Esophagus squamous epithelium (tissue), 5 donors: ENCODE results near the gene NPSR1. TPM values are rescaled to one million over a fixed set of nuclear protein-coding genes. Genes with fewer than 3 reads are reported as not detected.
"Not testable (repeated sequence)": the region's sequence is repeated elsewhere in the genome, so short reads cannot be mapped to it uniquely, and the experiment has no call there.

Experiments used
- DNase-seq: peaks from one replicate; lab custom pipeline; 2025; lab: John Stamatoyannopoulos, UW
- H3K27ac ChIP-seq, 4 donors: fragments of 200-600 bp; sonication (generic); one replicate each; pipeline ENCODE4 v1.5.1; 2016 to 2019; ENCODE audit warnings: mild to moderate bottlenecking in 1 of 4
- H3K27me3 ChIP-seq, 4 donors: fragments of 200-600 bp; sonication (generic); 1 replicate in 3 of 4; 2 replicates in 1 of 4; pipeline versions ENCODE4 v1.5.1 to v1.6.0; 2017 to 2021; ENCODE audit warnings: antibody characterized with exemption in 1 of 4
- H3K36me3 ChIP-seq, 3 donors: fragments of 200-600 bp; sonication (generic); one replicate each; pipeline ENCODE4 v1.5.1; 2016 to 2019
- H3K4me1 ChIP-seq, 3 donors: fragments of 200-600 bp; sonication (generic); one replicate each; pipeline ENCODE4 v1.5.1; 2017 to 2019
- H3K4me3 ChIP-seq, 4 donors: fragments of 200-600 bp; sonication (generic); 1 replicate in 3 of 4; 2 replicates in 1 of 4; pipeline ENCODE4 v1.5.1; 2016 to 2019; ENCODE audit warnings: mild to moderate bottlenecking in 2 of 4, moderate library complexity in 1 of 4
- H3K9me3 ChIP-seq, 3 donors: fragments of 200-600 bp; sonication (generic); one replicate each; pipeline ENCODE4 v1.5.1; 2016 to 2019
- CTCF ChIP-seq, 6 experiments: fragments of 450-650 bp in 4 of 6; fragments of 200-600 bp in 2 of 6; sonication (generic) in 2 of 6; IDR thresholded peaks; one replicate each; pipeline ENCODE4 v1.5.1; 2016 to 2019; ENCODE audit warnings: antibody characterized with exemption in 6 of 6, mild to moderate bottlenecking in 4 of 6, moderate library complexity in 4 of 6
- POLR2A ChIP-seq, 4 donors: fragments of 450-650 bp; IDR thresholded peaks; one replicate each; pipeline ENCODE4 v1.6.1; 2017; ENCODE audit warnings: antibody characterized with exemption in 4 of 4, mild to moderate bottlenecking in 4 of 4, moderate library complexity in 3 of 4
- WGBS, 2 donors: methylation state at CpG; one replicate each; pipeline ENCODE4 v1.1.5; 2018; 5-methylcytosine and 5-hydroxymethylcytosine counted together
- intact Hi-C: fragments of 100-400 bp; cut with DNase I; formaldehyde crosslinking; loops from one replicate; pipeline ENCODE4 v1.15.0; 2022
- total RNA-seq, 4 donors: library from RNA; depleted of rRNA; stranded (reverse); fragments of >200 nt; gene quantifications; one replicate each; pipeline ENCODE4 v1.1.0, GENCODE V29; 2016
- donor health status: DM: yes; HTN: yes; CAD: no.

NPSR1 gene
- total RNA-seq, 4 donors from 2014 or later = not detected

DNA sequence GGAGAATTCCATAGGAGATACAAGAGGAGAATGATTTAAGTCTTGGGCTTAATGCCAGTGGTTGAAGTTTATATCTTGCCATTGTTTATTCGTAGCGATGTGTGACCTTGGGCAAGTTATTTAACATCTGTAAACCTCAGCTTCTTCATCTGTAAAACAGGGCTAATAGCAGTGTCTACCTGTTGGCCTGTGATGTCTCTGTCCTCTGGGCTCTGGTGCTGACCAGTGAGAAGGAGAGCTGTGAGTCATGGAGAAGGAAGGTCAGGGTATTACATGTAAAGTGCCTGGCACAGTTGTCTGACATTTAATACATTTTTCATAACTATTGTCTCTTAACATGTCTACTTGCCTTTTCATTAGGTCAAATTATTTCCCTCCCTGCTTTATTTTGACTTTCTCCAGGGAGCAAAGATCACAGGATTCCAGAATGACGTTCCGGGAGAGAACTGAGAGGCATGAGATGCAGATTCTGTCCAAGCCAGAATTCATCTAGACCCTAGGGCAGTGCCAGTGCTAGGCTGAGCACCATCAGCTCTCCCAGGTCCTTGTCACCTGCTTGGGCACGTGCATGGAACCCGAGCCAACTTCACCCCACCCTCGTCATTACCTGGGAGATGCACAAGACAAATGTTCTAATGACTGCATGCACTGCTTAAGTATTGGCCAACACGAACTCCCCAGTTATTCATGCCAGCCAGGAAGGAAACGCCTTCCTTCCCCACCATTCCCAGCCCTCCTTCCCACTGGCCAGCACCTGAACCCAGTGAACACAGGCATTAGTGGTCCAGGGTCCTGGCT, 191.3 kb downstream of the NPSR1 start:
- intact Hi-C loops = no loop called here
- H3K4me3 ChIP-seq = no peak overlapping the region
- H3K36me3 ChIP-seq = no peaks in the 10 kb centered on the region
- TF ChIP-seq CTCF (IDR thresholded peaks at IDR 0.05) (no peak), POLR2A (IDR thresholded peaks at IDR 0.05) (no peak)
- no peaks in the 10 kb centered on the region for H3K4me1 ChIP-seq
- 58 to 59% methylated on average over 7 to 8 of the region's 9 CpGs for WGBS, 2 donors
- no peak overlapping the region for H3K27ac ChIP-seq
- no peak for DNase-seq
- H3K9me3 ChIP-seq = no peaks in the 10 kb centered on the region
- H3K27me3 ChIP-seq = no peaks in the 10 kb centered on the region

DNA sequence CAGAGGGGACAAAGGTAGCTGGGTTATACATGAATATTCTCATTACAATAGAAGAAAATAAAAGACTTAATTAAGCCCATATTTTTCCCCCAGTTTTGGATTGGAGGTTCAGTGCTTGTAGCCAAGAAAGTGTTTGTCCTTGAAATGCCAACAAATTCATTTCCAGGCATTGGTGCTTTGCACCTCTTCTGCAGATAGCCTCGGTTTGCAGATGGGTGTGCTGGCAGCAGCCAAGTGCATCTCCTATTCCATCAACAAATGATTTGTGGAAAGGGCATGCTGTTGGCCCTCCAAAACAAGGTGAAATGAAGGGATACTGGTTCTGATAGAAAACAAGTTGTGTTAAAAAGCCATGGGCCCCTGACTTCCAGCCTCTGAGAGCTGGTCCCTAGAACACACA, 192.0 kb downstream of the NPSR1 start:
- WGBS, 2 donors = 55 to 63% methylated on average over 1 of the region's 1 CpG
- Histone ChIP-seq H3K4me3 (no peak overlapping the region), H3K36me3 (no peaks in the 10 kb centered on the region), H3K27me3 (no peaks in the 10 kb centered on the region), H3K9me3 (no peaks in the 10 kb centered on the region), H3K27ac (no peak overlapping the region), H3K4me1 (no peaks in the 10 kb centered on the region)
- intact Hi-C loops = no loop called here
- TF ChIP-seq CTCF (IDR thresholded peaks at IDR 0.05) (no peak), POLR2A (IDR thresholded peaks at IDR 0.05) (no peak)
- DNase-seq = no peak

- Histone ChIP-seq H3K4me3 (no peak overlapping the region), H3K36me3 (no peaks in the 10 kb centered on the region), H3K4me1 (no peaks in the 10 kb centered on the region), H3K27ac (no peak overlapping the region), H3K27me3 (no peaks in the 10 kb centered on the region), H3K9me3 (no peaks in the 10 kb centered on the region)
- intact Hi-C loops = no loop called here
- WGBS, 2 donors = 50 to 56% methylated on average over 8 of the region's 8 CpGs
- no peak for TF ChIP-seq CTCF (IDR thresholded peaks at IDR 0.05)
- no peak for TF ChIP-seq POLR2A (IDR thresholded peaks at IDR 0.05)
- no peak for DNase-seq
Measured at GRCh38 chr7:34850681-34851080, 192.7 kb downstream of the NPSR1 start.

DNA sequence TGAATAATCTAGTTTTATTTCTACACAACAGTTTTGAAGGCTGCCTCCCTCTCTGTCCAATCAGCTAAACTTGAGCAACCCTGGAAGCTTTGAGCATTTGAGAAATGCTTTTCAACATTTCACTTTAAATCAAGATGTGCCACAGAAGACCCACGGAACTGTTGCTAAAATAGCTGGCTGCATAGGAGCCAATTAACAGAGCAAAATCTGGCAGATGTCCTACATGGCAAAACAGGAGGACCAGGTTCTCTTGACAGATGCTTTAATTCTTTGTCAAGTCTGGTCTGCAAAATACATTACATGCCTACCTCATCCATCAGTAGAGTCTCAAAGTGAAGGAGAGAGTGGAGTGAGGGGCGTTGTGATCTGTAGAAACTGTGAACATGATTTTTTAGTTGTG, 193.4 kb downstream of the NPSR1 start:
- intact Hi-C loops = no loop called here
- no peak overlapping the region for H3K27ac ChIP-seq
- no peaks in the 10 kb centered on the region for H3K36me3 ChIP-seq
- H3K4me1 ChIP-seq = no peaks in the 10 kb centered on the region
- TF ChIP-seq POLR2A (IDR thresholded peaks at IDR 0.05) (no peak), CTCF (IDR thresholded peaks at IDR 0.05) (no peak)
- H3K9me3 ChIP-seq = no peaks in the 10 kb centered on the region
- no peak for DNase-seq
- no peak overlapping the region for H3K4me3 ChIP-seq
- H3K27me3 ChIP-seq = no peaks in the 10 kb centered on the region
- WGBS, 2 donors = 54 to 62% methylated on average over 2 of the region's 2 CpGs

GRCh38 chr7:34858444-34858843, 200.4 kb downstream of the NPSR1 start:
- H3K36me3 ChIP-seq, H3K27me3 ChIP-seq, DNase-seq, intact Hi-C loops, H3K27ac ChIP-seq, H3K9me3 ChIP-seq, H3K4me3 ChIP-seq, H3K4me1 ChIP-seq: not testable (repeated sequence)
- 71 to 73% methylated on average over 2 of the region's 2 CpGs for WGBS, 2 donors

DNA sequence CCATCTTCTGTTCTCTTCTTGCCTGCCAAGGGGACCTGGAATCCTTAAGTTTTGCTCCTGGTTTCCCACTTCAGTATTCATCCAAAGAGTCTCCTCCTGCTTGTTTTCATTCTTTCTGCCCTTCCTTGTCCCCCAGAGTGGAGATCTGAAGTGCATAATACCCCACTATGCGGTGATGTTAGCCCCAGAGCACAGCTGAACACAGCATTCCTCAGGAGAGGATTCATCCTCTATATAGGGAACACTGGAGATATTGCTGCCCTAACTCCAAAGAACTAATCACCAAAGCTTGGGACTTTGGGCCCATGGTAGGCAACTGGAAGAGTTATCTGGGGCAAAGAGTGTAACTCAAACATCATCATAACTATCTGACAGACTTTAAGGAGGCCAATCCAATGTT, 201.3 kb downstream of the NPSR1 start:
- H3K9me3 ChIP-seq, H3K36me3 ChIP-seq, DNase-seq, H3K4me3 ChIP-seq, intact Hi-C loops, H3K27ac ChIP-seq, H3K27me3 ChIP-seq, H3K4me1 ChIP-seq: not testable (repeated sequence)
- WGBS, 2 donors = 63 to 71% methylated on average over 1 of the region's 1 CpG

DNA sequence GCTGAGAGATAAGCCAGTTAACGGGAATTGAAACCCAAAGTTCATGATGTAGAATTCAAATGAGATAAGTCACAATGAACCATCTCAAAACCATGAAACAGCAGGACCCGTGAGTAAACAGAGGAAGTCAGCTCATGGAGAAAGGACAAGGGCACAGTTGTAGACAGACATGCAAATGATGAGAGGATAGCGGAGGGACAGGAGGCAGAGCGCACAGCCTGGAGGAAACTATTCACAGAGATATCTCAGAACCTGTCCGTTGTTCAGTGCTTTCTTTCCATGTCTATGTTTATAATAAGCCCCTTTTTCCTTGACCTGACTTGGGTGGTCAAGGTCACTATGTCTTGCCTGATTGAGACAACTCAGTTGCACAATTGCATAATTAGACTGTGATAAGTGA, 208.2 kb downstream of the NPSR1 start:
- 75 to 86% methylated on average over 2 to 4 of the region's 5 CpGs for WGBS, 2 donors
- H3K4me1 ChIP-seq, intact Hi-C loops, H3K9me3 ChIP-seq, H3K27me3 ChIP-seq, H3K27ac ChIP-seq, H3K36me3 ChIP-seq, DNase-seq, H3K4me3 ChIP-seq: not testable (repeated sequence)

GRCh38 chr7:34867341-34867740, 209.3 kb downstream of the NPSR1 start:
- H3K27me3 ChIP-seq, H3K4me1 ChIP-seq, DNase-seq, H3K4me3 ChIP-seq, H3K36me3 ChIP-seq, intact Hi-C loops, H3K27ac ChIP-seq, H3K9me3 ChIP-seq: not testable (repeated sequence)
- 83 to 90% methylated on average over 3 of the region's 3 CpGs for WGBS, 2 donors

GRCh38 chr7:34868602-34869001, 210.6 kb downstream of the NPSR1 start:
- DNase-seq, H3K27ac ChIP-seq, H3K36me3 ChIP-seq, H3K4me3 ChIP-seq, H3K4me1 ChIP-seq, intact Hi-C loops, H3K27me3 ChIP-seq: not testable (repeated sequence)
- H3K9me3 ChIP-seq = peaks cover 0 to 13% (median 0%) of the 10 kb centered on the region in 3 donors
- 85% methylated on average over 4 of the region's 5 CpGs; no CpG with 5 or more reads in 1 of the 2 donors for WGBS, 2 donors
